ENCODE results near the gene DHX8.

The DHX8 gene

GRCh38 chr17:43526886-43527648 is 43.3 kb downstream of the DHX8 start:
- DNase-seq: no peak

- DNase-seq: no peak
These were observed 44.7 kb downstream of the DHX8 start for GRCh38 chr17:43528319-43528987.

- DNase-seq: no peak
These were observed 45.4 kb downstream of the DHX8 start for GRCh38 chr17:43528988-43529814.

- DNase-seq: no peak
These were observed 46.1 kb downstream of the DHX8 start for GRCh38 chr17:43529947-43530287.

DNA sequence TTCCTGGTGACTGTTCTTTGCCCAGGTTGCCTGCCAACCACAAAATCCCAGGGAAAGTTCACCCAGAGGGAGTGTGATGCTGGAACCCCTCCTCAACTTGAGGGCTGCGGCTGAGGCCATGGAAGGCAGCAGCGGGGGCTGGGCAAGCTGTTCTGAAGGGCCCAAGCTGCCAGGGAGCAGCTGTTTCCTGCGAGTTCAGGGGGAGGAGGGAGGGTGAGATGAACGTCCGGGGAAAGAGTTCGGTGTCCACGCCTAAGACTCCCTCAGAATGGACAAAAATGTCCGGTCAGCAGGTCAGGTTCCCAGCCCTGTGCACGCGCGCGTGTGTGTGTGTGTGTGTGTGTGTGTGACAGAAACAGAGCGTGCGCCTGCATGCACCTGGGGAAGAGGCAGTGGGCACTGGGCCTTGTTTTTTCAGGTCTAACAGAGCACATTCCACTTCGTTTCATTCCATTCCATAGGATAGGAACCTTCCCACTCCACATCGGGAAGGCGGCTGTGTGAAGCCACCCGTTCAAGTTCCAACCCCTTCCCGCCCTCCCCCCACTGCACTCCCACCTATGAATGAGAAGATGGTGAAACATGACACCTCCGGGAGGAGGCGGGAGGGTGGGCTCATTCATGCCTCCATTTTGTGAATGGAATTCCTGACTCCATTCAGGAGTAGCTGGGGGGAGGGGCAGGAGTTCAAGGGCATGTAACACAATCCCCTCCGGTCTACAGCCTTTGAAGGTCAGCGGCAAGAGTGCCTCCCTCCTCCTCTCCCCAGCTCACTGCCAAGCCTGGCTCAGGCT is 46.7 kb downstream of the DHX8 start:
- DNase-seq: no peak

GRCh38 chr17:43531082-43531378 is 47.3 kb downstream of the DHX8 start:
- no peak for DNase-seq

DNA sequence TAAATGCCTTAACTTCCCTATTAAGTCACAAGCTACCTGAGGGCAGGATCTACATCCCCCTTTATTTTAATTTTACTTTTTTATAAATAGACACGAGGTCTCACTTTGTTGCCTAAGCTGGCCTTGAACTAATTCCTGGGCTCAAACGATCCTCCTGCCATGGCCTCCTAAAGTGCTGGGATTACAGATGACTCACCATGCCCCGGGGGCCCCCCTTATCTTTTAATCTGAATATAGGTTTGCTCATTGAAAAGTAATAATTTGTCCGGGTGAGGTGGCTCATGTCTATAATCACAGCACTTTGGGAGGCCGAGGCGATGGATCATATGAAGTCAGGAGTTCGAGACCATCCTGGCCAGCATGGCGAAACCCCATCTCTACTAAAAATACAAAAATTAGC is 48.2 kb downstream of the DHX8 start:
- no peak for DNase-seq

DNA sequence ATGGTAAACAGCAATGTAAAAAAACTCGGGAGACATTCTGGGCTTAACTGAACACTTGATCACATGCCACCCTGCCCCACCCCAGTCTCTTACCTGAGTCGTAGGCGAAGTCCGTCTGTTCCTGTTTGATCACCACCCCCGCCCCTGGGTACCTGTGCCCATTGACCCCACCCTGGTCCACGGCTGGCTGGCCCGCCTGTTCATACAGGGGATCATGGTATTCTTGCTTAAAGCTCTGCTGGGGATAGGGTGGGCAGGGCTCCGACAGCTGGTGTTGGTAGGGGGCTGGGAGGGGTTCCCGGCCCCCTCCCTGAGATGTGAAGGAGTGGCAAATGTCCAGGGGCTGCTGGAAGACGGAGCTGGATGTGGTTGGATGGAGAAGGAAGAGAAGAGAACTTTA is 48.8 kb downstream of the DHX8 start:
- no peak for DNase-seq

GRCh38 chr17:43533699-43534098 is 49.9 kb downstream of the DHX8 start:
- DNase-seq: no peak

DNA sequence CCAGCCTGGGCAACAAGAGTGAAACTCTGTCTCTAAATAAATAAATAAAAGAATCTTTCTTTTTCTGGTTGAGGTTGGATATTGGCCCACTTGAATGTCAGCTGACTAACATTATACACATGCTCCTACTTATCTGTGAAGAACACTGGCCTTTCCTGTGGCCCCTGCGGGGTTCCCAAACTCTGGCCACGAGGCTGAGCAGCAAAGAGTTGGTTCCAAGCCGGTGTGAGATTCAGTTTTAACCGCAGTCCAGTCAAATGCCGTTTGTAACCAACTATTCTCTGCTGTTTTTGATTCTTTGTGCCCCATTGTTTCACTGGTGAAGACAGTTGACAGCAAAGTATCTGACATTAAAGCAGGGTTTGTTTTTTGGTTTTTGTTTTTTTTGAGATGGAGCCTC is 51.1 kb downstream of the DHX8 start:
- no peak for DNase-seq

DNA sequence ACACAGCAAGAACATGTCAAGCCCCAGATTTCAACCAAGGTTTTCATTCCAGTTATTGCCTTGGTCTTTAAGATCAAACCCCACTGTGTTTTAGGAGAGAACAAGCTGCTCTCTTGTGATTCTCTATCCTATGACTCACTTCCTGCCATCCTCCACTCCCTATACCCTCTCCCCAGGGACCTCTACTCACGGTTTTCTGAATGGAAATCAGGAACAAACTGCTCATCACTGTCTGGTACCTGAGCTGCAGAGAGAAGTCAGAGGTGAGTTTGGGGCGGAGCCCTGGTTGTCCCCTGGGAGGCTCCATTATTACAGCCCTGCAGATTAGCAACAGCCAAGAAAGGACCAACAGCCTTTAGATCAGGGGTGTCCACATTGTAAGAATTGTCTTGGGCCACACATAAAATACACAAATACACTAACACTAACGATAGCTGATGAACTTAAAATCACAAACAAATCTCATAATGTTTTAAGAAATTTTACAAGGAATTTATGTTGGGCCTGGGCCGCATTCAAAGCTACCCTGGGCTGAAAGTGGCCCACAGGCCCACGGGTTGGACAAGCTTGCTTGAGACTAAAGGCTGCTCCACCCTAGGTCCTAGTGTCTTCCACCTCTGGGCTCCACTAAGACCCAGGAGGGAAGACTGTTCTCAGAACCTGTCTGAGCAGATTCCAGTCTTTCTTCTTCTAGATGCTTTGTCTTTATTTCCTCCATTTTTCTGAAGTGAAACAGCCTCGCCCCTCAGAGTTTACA is 52.6 kb downstream of the DHX8 start:
- DNase-seq: no peak

DNA sequence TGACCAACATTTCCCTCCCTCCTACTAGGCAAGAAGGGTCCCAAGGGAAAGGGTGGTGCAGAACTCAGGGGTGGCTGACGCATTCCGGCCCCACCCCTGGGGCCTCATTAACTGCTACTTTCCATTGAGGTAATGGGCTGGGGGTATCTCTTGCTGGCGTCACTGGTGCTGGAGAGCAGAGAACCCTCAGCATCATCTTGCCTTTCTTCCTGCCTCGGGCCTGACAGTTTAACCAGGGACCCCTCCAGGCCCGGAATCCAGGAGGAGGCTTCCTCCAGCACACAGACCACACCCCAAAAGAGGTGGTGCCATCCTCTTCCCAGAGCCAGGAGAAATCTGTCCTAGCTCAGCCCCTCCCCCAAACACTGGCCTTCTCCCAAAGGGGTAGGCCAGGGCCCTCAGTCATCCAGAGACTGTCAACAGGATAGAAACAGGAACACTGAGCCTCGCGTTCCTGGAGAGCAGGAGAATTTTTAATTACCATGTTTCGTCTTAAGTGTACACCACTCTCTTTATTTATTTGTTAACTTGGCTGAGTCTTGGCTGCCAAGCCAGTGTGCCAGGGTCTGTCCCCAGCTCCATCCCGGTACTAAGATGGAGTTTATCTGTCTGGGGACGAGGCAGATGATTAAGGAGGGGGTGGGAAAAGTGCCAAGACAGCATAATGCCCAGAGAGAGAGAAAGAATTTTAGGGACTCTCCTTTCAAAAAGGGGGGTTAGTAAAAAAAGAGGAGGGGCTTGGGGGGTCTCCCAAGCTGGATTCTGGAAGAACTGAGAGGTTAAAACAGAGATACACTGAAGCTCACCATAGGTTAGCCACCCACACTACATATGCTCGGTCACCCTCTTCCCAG is 57.3 kb downstream of the DHX8 start:
- no peak for DNase-seq

DNA sequence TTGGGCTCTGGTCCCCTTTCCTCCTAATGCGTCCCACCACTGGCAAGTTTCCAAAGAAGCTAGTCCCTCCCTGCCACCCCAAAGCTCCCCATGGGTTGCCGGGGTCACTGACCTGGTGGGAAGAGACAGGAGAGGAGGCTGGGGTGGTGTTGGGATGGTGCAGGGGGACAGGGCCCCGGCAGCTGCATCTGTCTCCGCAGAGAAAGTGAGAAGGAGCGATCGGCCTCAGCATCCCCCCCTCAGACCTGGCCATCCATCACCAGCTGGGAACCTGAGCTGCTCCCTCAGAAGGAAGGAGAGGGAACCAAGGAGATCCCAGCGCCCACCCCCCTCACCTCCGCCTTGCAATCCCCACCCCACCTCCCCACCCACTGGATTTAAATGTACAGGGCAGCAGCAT is 59.1 kb downstream of the DHX8 start:
- DNase-seq: no peak

GRCh38 chr17:43543300-43543699 is 59.5 kb downstream of the DHX8 start:
- no peak for DNase-seq

DNA sequence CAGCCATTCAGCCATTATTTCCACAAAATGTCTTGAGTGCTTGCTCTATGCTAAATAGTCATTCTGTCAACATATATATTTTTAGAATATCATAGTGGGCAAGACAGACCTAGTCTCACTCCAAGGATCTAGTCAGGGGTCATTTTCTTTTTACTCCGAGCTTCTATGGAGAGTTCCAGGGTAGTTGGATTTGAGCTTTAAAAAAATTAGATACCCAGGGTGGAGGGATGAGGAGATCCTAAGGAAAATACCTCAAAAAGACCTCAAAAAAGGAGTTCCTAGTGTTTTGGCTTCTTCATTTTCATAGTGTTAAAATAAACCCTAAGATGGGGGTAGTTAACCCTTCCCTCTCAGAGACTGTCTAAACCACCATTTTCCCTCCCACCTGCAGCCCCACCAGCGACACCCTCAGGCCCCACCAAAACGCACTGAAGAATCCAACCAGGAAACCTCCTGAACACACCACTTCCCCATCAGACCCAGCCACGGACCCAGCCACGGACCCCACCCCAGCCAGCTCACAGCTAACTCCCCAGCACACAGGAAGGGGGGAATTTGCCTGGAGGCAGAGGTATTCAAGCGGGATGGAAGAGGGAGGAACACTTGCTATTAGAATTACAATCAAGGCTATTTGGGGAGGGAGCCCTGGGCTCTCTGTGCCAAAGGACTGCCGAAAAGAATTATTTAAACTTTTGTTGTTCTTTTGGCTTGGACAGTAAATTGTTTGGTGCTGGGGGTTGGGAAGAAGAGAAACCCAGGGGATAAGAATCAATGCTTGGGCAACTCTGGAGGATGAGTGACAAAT is 60.2 kb downstream of the DHX8 start:
- DNase-seq: no peak

- DNase-seq: no peak
These were observed 61.5 kb downstream of the DHX8 start for GRCh38 chr17:43545383-43545632.

- peak; percentile 75 for DNase-seq
These were observed 62.8 kb downstream of the DHX8 start, which contains the start of gene ETV4 for GRCh38 chr17:43546319-43547188. TSS of gene ETV4 (minus strand) at chr17:43546340. CDS start at chr17:43545617, 723 bp downstream.

DNA sequence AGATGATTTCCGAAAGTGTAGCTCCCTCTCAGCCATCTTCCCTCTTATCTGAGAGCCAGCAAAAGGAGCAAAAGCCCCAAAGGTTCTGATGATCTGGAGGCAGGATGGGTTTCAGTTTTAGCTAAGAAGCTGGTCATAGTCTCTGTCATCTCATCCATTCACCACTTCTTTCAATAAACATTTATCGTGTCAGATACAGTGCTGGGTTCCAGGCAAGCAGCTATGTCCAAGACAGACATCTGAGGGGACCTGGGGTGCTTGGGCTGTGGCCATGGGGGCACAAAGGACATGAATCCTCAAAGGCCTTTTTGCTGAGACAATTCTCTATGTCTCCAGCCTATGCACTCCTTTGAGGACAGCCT is 63.4 kb downstream of the DHX8 start:
- no peak for DNase-seq

DNA sequence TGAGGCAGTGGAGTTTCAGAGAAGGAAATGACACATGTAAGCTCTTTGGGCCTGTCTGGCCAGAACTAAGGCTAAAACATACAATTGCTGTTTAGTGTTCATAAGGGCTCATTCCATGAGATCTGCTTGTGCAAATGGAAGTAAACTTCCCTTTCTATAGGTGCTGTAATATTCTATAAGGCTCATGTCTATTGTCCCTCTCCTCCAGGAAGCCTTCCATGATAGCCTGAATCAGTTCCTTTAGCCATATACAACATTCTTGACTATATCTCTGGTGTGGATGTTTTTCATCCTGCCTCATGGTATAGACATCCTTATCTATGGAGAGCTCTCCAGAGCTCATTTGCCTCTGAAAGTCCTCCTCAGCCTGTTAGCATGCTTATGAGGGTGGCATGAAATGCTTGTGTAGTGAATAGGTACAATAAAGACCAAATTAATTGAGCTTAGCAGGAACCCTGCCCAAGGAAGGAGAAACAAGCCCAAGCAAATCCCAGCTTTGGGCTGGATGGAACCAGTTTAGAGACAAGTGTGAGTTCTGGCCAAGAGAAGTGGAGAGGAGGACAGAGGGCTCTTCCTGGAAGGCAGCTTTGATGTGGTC is 64.0 kb downstream of the DHX8 start:
- DNase-seq: no peak

All from activated CD4-positive, alpha-beta T cell treated with anti-CD3 and anti-CD28 coated beads for 1 hour (primary cell).